HG03521 (cell line): ENCODE measurements around the gene SLC30A2.

ENCODE experiments used
- ATAC-seq: cut with Tn5 transposase; IDR thresholded peaks from one replicate; pipeline ENCODE4 v1.9.1; 2021; ENCODE audit warnings: mild to moderate bottlenecking, moderate library complexity; ENCODE audit not compliant: unreplicated experiment

SLC30A2 gene

GRCh38 chr1:26070296-26070962, 24.5 kb upstream of the SLC30A2 start:
- no peak for ATAC-seq

- no peak for ATAC-seq
Observed at GRCh38 chr1:26069941-26070295, 24.0 kb upstream of the SLC30A2 start.

- ATAC-seq: no peak
Observed at GRCh38 chr1:26067432-26067911, 21.6 kb upstream of the SLC30A2 start, which contains the start of gene TRIM63. TSS of gene TRIM63 (minus strand) at chr1:26067630. CDS start at chr1:26067494, 136 bp downstream.

- no peak for ATAC-seq
Observed at GRCh38 chr1:26066857-26067256, 20.9 kb upstream of the SLC30A2 start.

GRCh38 chr1:26066160-26066559, 20.2 kb upstream of the SLC30A2 start:
- ATAC-seq: no peak

- no peak for ATAC-seq
Observed at GRCh38 chr1:26064553-26064952, 18.6 kb upstream of the SLC30A2 start.

GRCh38 chr1:26060832-26061574, 15.1 kb upstream of the SLC30A2 start:
- ATAC-seq: no peak

GRCh38 chr1:26059906-26060305, 14.0 kb upstream of the SLC30A2 start:
- ATAC-seq: no peak

- no peak for ATAC-seq
Observed at GRCh38 chr1:26058052-26058595, 12.2 kb upstream of the SLC30A2 start.

- no peak for ATAC-seq
Observed at GRCh38 chr1:26057189-26057588, 11.3 kb upstream of the SLC30A2 start.

GRCh38 chr1:26055041-26055440, 9.1 kb upstream of the SLC30A2 start:
- ATAC-seq: no peak

- ATAC-seq: no peak
Observed at GRCh38 chr1:26053718-26054560, 8.0 kb upstream of the SLC30A2 start.

- ATAC-seq: no peak
Observed at GRCh38 chr1:26050248-26050640, 4.3 kb upstream of the SLC30A2 start.

GRCh38 chr1:26049531-26050247, 3.8 kb upstream of the SLC30A2 start:
- ATAC-seq: no peak

- no peak for ATAC-seq
Observed at GRCh38 chr1:26047278-26047874, 1.5 kb upstream of the SLC30A2 start.

- no peak for ATAC-seq
Observed at GRCh38 chr1:26046246-26047095, 553 bp upstream of the SLC30A2 start.

- no peak for ATAC-seq
Observed at GRCh38 chr1:26044971-26045721, 772 bp downstream of the SLC30A2 start.

- ATAC-seq: no peak
Observed at GRCh38 chr1:26044414-26044813, 1.5 kb downstream of the SLC30A2 start.
